Smooth muscle cell of the brain vasculature (primary cell): Measurements from ENCODE around the gene ENPP4.
"Not testable (repeated sequence)": the region's sequence is repeated elsewhere in the genome, so short reads cannot be mapped to it uniquely, and the experiment has no call there.

Source experiments
- DNase-seq: peaks from one replicate; pipeline ENCODE4 v3.0.0-alpha.2; 2012; ENCODE audit warnings: low read depth, low spot score

Gene ENPP4

DNA sequence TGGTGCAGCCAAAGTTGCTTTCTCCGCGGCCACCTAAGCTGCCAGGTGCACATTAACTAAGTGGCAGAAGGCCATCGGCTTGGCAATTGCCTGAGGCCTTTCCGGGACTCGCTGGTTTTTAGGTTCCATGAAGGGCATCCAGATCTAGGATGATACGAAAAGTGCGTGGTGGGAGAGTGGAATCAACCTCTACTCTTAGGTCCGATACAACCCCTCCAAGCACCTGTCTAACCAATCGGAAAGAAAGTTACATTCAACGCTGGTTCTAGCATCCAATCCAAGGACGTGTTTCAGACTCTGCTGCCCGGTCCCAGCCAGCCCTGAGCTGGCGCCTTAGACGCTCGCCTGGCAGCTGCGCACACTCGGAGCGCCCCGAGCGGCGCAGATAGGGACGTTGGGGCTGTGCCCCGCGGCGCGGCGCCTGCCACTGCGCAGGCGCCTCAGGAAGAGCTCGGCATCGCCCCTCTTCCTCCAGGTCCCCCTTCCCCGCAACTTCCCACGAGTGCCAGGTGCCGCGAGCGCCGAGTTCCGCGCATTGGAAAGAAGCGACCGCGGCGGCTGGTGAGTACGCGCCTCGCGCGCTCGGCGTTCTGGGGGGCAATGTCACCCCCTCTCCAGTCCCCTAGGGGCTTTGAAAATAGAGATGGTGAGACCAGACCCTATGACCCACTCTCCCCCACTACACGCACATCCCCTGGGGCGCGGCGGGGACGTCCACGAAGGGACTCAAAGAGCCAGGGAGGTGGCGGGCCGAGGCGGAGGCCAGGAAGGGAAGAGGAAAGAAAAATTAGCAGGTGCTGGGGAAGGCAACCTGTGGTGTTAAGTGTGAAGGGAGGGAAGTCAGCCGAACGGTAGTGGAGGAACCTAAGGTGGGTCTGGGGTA is at the start of gene ENPP4:
ENPP4 (plus strand) TSS at position 361 of the 883 bp plus-strand sequence. CDS start 9,595 bp downstream, outside the sequence.
- DNase-seq: peak; percentile 4

GRCh38 chr6:46080111-46080510 is 49.7 kb upstream of the ENPP4 start:
- DNase-seq: no peak

GRCh38 chr6:46085688-46086087 is 44.1 kb upstream of the ENPP4 start:
- not testable (repeated sequence) for DNase-seq

DNA sequence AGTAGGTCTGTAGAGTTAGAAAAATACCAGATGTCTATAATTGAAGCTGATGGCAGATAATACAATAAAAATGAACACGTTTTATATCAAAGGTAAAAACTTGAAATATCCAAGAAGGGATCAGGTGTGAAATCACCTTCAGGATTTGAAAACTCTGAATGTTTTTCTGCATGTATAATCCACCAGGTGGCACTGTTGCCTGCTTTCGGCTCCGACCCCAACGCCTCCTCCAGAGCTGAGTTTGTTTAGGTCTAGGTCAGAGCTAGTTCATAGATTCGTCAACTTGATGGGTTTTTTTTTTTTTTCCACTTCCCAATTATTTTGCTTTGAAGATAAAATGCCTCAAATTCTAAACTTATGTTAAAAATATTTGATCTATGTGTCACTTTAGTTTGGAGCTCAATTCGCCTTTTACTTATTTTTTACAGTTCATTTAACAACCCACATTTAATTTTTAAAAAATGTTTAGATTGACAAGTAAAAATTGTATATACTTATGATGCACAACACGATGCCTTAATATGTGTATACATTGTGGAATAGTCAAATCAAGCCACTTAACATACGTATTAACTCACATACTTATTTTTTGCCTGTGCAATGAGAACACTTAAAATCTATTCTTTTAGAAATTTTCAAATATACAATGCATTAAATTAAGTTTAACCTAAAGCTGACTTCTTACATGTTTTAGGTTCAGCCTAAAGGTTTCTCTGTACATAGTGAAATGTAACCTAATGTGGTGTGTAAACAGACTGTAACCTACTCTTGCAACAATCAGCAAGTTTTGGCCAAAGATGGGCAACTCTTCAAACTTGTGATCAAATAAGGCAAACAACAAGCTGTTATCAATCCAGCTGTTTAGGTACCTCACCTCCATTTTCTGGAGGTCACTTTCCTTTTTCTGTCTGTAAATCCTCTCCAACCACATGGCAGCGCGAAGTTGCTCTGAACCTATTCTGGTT is 39.4 kb upstream of the ENPP4 start:
- DNase-seq: peak; percentile 7

GRCh38 chr6:46091080-46091478 is 38.7 kb upstream of the ENPP4 start:
- DNase-seq: no peak

DNA sequence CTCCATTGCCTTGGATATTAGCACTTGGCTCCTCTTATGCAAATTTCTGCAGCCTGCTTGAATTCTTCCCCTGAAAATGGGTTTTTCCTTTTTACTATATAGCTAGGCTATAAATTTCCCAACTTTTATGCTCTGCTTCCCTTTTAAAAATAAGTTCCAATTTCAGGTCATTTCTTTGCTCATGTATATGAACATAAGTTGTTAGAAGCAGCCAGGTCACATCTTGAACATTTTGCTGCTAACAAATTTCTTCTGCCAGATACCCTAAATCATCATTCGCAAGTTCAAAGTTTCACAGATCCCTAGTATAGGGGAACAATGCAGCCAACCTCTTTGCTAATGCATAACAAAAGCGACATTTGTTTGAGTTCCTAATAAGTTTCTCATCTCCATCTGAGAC is 34.5 kb upstream of the ENPP4 start:
- no peak for DNase-seq

GRCh38 chr6:46097366-46097765 is 32.4 kb upstream of the ENPP4 start:
- no peak for DNase-seq

DNA sequence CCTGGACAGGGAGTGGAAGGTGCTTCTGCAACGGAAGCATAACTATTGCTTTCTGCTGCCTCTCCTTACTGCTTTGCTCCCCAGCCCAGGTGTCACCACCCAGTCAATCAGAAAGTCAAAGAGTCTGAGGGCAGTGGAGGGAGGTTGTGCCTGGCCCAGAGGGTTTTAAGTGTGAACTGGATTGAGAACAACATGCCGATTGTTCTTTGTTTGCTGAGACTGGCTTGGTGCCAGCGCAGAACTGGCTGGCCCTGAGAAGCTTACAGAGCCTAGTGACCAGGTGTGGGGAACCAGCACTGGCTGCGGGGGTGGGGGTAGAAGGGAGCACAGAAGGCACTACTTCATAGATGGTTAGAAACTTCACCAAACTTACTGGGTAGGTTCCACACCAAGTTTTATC is 31.1 kb upstream of the ENPP4 start:
- no peak for DNase-seq

DNA sequence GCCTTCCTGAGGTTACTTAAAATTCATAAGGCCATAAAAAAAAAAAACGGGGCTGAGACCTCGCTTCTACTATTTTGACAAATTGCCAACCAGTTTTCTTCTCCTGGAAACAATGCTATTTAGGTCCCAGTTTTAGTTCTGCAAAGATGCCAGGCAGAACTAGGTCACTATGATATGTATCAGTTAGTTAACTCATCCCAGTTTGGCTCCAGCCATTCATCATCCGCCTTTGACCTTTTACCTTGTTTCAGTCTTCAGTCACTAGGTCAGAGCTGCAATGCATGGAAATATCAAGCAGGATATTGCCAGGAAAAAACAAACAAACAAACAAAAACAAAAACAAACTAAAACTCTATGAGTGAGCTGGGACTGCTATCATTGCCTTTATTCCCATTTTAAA is 29.8 kb upstream of the ENPP4 start:
- no peak for DNase-seq

DNA sequence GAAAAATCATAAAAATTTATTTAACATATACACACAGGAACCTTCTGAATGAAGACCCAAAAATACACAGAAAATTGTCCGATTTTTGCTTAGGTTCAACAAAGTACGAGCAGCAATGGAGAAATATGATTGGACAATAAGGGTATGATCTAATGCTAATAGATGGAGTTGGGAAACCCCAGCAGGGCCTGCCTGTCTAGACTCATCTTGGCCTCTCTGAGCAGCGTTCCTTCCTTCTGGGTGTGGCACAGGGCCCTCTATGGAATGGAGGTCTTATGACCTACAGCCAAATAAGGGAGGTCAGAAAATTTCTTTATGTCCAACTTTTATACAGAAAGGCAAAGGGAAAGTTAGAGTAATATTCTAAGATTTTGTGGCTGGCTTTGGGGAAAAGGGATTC is 27.7 kb upstream of the ENPP4 start:
- DNase-seq: no peak

DNA sequence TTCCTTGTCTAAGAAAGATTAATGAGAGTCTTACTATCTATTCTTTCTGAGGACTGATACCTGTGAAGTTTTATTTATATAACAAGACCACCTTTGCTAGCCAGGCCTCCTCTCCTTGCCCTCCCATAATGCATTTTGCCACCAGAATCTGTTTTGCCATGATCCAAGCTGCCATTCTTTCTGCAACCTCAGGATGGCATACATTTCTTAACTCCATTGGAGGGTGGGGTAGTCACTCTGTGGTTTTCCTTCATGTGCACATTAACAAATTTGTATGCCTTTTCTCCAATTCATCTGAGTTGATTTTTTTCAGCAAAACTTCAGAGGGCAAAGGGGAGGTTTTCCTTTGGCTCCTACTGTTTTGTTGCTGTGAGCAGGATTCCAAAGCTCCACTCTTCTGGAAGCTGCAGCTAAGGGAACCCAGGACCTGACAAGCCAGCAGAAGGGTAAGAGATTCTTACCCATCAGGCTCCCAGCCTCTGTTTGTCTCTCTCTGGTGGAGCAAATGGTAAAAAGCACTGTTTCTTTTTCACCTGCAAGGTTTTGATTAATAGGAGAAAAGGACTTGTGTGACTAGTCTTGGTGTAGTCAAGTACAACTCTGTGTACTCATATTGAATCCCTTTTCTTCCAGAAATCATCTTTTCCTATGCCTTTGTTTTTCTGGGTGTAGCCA is 26.2 kb upstream of the ENPP4 start:
- no peak for DNase-seq

GRCh38 chr6:46104209-46104608 is 25.6 kb upstream of the ENPP4 start:
- no peak for DNase-seq

DNA sequence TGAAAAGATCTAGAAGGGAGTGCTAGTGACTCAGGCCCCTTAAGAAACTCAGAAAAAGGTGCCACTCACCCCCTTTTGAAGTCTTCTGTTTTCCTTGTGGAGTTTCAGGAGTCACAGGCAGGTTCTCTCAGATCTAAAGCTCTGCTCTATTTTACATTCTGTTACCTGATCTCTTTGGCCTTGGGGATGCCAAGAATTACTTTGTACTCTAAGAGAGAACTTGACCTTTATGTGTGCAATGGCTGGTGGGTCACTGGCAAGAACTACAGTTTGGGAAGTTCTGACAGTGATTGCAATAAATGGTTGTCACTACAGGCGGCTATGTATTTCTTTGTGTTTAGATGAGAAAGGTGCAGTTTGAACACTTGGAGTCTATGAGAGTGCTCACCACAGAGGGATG is 24.2 kb upstream of the ENPP4 start:
- no peak for DNase-seq

GRCh38 chr6:46113370-46113769 is 16.4 kb upstream of the ENPP4 start:
- no peak for DNase-seq

DNA sequence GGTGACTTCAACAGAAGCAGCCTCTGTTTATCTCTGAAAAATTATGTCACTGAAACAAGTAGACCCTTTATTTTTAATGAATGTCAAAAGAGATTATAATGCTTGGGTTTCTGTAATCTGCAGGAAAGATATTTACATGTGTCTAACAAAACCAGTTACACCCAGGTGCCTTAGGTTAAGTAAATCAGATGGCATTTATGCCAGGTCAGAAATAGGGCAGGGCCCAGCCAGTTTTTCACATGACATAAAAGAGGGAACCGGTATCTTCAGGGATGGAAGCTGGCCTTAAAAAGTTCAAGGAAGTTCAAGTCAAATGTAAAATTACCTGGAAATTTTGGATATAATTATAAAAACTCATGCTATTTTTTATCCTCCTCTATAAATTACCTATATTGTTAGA is 14.2 kb upstream of the ENPP4 start:
- DNase-seq: no peak

DNA sequence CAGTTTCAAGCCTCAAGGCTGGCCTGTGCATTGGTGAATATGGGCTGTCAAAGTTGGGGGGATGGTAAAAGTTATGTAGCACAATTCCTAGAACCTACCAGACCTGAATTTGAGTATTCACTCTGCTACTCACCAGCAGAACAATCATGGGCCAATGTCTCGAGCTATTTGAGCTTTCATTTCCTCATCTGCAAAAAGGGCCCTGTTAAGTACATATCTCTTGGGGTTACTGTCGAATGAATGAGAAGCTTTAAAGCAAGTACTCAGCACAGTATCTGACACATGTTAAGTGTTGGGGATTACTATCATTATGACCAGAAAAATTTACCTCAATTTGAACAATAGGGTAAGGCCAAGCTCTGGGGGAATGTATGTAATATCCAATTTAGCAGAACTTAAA is 13.5 kb upstream of the ENPP4 start:
- DNase-seq: no peak

DNA sequence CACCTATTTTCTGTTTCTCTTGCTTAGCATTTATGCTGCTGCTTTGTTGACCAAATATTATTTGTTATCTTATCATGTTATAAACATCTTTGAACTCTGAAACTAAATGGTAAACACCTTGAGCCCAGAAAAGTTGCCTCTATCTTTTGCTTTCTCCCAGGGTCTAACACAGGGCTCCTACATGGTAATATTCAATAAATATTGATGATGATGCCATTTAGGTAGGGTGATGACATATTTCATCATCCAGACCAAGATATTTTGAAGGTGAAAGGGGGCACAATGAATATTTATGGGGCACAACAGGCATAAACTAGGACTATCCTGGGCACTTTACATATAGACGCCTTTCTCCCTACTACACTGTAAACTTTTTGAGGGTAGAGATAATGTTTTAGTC is 11.6 kb upstream of the ENPP4 start:
- DNase-seq: no peak

DNA sequence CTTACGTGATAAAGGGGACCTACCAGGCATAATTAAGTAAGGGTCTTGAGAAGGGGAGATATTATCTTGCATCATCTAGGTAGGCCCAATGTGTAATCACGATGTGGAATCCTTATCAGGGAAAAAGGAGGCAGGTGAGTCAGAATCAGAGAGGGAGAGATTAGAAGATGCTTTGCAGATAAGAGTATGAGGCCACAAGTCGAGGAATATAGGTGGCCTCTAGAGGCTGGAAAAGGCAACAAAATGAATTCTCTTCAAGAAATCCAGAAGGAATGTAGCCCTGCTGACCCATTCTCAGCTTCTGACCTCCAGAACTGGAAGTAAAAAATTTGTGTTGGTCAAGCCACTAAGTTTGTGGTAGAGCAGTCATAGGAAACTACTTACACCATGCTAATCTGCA is 11.0 kb upstream of the ENPP4 start:
- DNase-seq: no peak

GRCh38 chr6:46119679-46120078 is 10.1 kb upstream of the ENPP4 start:
- not testable (repeated sequence) for DNase-seq

- no peak for DNase-seq
Observed at GRCh38 chr6:46128476-46128875, 1.3 kb upstream of the ENPP4 start.

- DNase-seq: no peak
Observed at GRCh38 chr6:46129291-46129628, 529 bp upstream of the ENPP4 start.

DNA sequence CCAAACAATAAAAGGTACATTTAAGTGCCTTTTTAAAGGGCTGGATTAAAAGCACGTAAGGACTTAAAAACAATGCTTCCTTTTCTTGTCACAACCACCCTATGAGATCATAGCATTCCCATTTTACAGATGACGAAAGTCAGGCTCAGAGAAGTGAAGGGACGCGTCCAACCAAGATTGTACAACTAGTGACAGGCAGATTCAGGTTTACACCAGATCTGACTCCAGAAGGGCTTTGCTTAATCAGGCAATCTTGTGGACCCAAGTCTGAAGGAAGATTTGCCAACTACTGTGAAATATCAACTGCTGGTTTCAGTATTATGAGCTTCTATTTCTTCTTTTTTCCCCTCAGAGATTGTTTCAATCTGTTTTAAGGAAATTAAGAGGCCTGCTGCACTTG is 877 bp downstream of the ENPP4 start:
- no peak for DNase-seq
